NCI-H1436 (cell line): ENCODE measurements around the gene HPX.

Experiments used
- DNase-seq: peaks from one replicate; lab custom pipeline; 2025; lab: John Stamatoyannopoulos, UW

Gene HPX

DNA sequence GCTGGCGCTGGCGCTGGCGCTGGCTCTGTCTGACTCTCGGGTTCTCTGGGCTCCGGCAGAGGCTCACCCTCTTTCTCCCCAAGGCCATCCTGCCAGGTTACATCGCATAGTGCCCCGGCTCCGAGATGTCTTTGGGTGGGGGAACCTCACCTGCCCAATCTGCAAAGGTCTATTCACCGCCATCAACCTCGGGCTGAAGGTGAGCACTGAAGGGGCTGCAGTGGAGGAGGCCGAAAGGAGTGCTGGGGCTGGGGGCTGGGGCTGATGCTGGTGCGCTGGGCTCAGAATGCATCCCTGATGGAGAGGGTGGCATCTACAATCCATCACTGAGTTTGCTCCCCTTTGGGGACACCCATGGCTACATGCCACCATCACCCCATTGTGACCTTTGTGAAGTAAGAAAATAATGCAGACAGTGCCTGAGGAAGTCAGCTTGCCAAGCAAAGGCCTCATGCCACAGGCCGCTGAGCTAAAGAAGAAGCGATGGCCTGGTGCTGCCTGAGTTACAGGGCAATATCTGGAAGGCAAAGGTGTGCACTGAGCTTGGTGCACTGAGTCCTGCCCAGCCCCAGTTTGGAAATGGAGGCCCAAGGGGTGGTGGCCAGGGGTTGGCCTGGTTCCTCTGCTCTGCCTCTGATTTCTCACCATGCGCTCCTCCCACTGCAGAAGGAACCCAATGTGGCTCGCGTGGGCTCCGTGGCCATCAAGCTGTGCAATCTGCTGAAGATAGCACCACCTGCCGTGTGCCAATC is 49.9 kb downstream of the HPX start:
- DNase-seq: no peak

DNA sequence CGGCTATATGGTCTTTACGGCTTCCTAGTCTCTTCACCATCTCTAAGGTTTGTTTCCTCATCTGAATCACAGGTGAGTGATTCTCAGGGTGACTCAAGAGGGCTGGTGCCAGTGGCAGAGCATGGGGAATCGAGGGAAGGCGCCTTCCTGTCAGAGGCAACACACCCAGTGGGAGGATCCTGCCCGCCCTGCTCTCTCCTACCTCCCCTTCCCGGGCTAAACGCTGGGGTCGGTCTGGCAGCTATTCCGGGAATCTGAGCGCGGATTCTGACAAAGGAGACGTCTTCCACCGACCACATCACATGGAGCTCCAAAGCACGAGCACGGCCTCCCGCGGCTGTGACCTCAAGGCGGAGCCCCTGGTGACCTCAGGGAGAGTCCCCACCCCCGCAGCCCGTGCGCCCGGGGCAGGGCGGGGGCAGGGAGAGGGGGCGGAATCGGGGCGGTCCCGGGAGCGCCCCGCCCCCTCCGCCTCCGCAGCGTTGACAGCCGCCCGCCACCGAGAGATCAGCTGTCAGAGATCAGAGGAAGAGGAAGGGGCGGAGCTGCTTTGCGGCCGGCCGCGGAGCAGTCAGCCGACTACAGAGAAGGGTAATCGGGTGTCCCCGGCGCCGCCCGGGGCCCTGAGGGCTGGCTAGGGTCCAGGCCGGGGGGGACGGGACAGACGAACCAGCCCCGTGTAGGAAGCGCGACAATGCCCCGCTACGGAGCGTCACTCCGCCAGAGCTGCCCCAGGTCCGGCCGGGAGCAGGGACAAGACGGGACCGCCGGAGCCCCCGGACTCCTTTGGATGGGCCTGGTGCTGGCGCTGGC is 50.7 kb downstream of the HPX start, which contains the start of gene SMPD1:
TSS of gene SMPD1 (plus strand) at position 570 of the 813 bp plus-strand sequence. CDS start at position 695, 125 bp downstream.
- peak; percentile 86 for DNase-seq

DNA sequence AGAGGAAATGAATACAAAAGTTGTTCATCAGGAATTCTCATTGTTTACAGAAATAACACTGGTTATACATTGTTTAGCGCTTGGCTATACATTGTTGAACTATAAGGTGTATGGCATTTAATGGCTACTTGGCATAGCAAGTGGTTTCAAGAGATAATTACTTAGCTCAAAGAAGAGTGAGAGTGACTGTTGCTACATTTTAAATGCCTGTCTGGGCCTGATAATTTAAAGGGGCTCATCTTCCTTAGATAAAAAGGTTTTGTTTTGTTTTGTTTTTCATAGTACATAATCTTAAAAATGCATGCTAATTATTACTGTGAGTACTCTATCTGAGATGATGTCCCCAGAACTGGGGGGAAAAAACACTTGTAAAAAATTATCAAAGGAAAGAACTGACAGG is 52.0 kb downstream of the HPX start:
- no peak for DNase-seq

DNA sequence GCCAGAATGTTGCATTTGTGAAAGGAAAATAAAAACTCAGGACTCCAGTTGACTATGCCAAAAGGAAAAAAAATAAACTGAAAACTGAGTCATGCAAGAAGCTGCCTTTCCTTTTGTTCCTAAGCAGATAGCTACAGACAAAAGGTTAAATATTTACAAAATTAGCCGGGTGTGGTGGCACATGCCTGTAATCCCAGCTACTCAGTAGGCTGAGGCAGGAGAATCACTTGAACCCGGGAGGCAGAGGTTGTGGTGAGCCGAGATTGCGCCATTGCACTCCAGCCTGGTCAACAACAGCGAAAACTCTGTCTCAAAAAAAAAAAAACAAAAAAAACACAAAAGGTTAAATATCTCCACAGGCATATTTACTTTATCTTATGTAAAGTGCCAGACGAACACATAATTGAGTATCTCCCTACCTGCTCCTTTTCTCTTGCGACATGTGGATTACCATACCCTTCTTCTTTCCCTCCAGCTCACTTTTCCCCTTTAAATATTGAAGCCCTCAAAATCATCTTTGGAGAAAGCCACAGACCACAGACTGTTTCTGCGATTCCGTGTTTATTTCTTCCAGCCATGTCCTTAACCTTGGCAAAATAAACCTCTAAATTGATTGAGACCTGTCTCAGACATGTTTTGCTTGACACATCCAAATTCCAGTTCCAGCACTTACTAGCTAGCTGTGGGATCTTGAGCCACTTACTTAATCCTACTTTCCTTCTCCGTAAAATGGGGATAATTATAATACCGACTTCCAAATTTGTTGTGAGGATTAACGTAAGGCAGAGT is 52.8 kb downstream of the HPX start:
- no peak for DNase-seq

DNA sequence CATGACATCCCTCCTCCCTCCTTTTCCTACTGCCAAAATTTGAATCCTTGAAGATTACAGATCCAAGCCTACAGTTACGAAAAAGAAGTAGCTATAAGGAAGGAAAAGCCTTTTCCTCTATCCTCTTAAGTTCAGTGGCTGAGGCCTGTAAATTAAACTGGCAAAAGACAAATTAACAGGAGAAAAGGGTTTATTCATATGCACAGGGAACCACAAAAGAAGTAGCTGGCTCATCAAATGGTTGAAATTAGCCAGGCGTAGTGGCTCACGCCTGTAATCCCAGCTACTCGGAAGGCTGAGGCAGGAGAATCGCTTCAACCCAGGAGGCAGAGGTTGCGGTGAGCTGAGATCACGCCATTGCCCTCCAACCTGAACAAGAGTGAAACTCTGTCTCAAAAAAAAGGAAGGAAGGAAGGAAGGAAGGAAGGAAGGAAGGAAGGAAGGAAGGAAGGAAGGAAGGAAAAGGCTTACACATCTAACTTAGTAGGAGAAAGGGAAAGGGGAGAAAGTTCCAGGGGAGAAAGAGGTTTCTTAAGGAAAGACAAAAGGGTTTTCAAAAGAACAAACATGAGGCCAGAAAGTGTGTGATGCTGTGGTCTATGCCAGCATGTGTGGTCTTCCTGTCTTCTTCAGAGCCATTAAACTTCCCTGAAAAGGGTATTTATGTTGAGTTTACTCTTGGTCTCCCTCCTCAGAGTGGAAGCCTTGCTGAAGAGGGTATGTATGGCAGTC is 55.6 kb downstream of the HPX start:
- DNase-seq: no peak
